Thyroid gland (tissue), 4 donors: Measurements from ENCODE around the gene TVP23B.

Experiments used
- POLR2A ChIP-seq, 2 donors: fragments of 450-650 bp; IDR thresholded peaks; one replicate each; pipeline ENCODE4 v1.6.1; 2017; ENCODE audit warnings: antibody characterized with exemption in 2 of 2, mild to moderate bottlenecking in 2 of 2, moderate library complexity in 1 of 2
- TF ChIP-seq, protein P1 (sequence below), 6 experiments: fragments of 200-600 bp in 3 of 6; fragments of 450-650 bp in 3 of 6; sonication (generic) in 3 of 6; IDR thresholded peaks; one replicate each; pipeline ENCODE4 v1.5.1; 2016 to 2019; ENCODE audit warnings: antibody characterized with exemption in 6 of 6, mild to moderate bottlenecking in 2 of 6, inconsistent platforms in 1 of 6, moderate library complexity in 1 of 6

GRCh38 chr17:18848501-18848900, 67.5 kb downstream of the TVP23B start:
- TF ChIP-seq, protein P1, sequence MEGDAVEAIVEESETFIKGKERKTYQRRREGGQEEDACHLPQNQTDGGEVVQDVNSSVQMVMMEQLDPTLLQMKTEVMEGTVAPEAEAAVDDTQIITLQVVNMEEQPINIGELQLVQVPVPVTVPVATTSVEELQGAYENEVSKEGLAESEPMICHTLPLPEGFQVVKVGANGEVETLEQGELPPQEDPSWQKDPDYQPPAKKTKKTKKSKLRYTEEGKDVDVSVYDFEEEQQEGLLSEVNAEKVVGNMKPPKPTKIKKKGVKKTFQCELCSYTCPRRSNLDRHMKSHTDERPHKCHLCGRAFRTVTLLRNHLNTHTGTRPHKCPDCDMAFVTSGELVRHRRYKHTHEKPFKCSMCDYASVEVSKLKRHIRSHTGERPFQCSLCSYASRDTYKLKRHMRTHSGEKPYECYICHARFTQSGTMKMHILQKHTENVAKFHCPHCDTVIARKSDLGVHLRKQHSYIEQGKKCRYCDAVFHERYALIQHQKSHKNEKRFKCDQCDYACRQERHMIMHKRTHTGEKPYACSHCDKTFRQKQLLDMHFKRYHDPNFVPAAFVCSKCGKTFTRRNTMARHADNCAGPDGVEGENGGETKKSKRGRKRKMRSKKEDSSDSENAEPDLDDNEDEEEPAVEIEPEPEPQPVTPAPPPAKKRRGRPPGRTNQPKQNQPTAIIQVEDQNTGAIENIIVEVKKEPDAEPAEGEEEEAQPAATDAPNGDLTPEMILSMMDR (IDR thresholded peaks at IDR 0.05), result no peak
- no peak for TF ChIP-seq POLR2A (IDR thresholded peaks at IDR 0.05)
